Activated T-helper 9 cell treated with anti-CD3 and anti-CD28 coated beads, Interleukin-2, amount 50 U/mL, for 16 hours (primary cell): ENCODE data around the gene CLOCK.

Source experiments
- DNase-seq: peaks from one replicate; pipeline ENCODE4 v3.0.0-alpha.2; 2020; ENCODE audit warnings: low read depth

Gene CLOCK

GRCh38 chr4:55411621-55412020 lies 135.1 kb downstream of the CLOCK start:
- no peak for DNase-seq

GRCh38 chr4:55410431-55410830 lies 136.3 kb downstream of the CLOCK start:
- no peak for DNase-seq

GRCh38 chr4:55409468-55410171 lies 137.1 kb downstream of the CLOCK start:
- no peak for DNase-seq

- DNase-seq, result no peak
Measured at GRCh38 chr4:55407764-55408163, 138.9 kb downstream of the CLOCK start.

- no peak for DNase-seq
Measured at GRCh38 chr4:55407119-55407518, 139.6 kb downstream of the CLOCK start.

- no peak for DNase-seq
Measured at GRCh38 chr4:55406545-55406944, 140.2 kb downstream of the CLOCK start.

- no peak for DNase-seq
Measured at GRCh38 chr4:55405073-55405472, 141.6 kb downstream of the CLOCK start.

- DNase-seq, result no peak
Measured at GRCh38 chr4:55399581-55399980, 147.1 kb downstream of the CLOCK start.

GRCh38 chr4:55398966-55399365 lies 147.7 kb downstream of the CLOCK start:
- no peak for DNase-seq

GRCh38 chr4:55398461-55398860 lies 148.2 kb downstream of the CLOCK start:
- no peak for DNase-seq

- DNase-seq, result no peak
Measured at GRCh38 chr4:55397520-55398321, 149.0 kb downstream of the CLOCK start.

- DNase-seq, result no peak
Measured at GRCh38 chr4:55397126-55397436, 149.6 kb downstream of the CLOCK start.

GRCh38 chr4:55396308-55397125 lies 150.2 kb downstream of the CLOCK start:
- peak; percentile 8 for DNase-seq

- peak; percentile 85 for DNase-seq
Measured at GRCh38 chr4:55395529-55396307, 151.0 kb downstream of the CLOCK start, which contains the start of gene TMEM165. TSS of gene TMEM165 (plus strand) at chr4:55395957. CDS start at chr4:55396190, 233 bp downstream.

- no peak for DNase-seq
Measured at GRCh38 chr4:55395218-55395528, 151.5 kb downstream of the CLOCK start.

- DNase-seq, result no peak
Measured at GRCh38 chr4:55393461-55394320, 153.0 kb downstream of the CLOCK start.

GRCh38 chr4:55386840-55387239 lies 159.9 kb downstream of the CLOCK start:
- DNase-seq, result no peak

- DNase-seq, result no peak
Measured at GRCh38 chr4:55386073-55386472, 160.6 kb downstream of the CLOCK start.

- DNase-seq, result no peak
Measured at GRCh38 chr4:55385201-55385649, 161.5 kb downstream of the CLOCK start.

GRCh38 chr4:55382488-55383003 lies 164.2 kb downstream of the CLOCK start:
- DNase-seq, result no peak

- DNase-seq, result no peak
Measured at GRCh38 chr4:55381502-55381901, 165.2 kb downstream of the CLOCK start.
